GM13976 (cell line): ENCODE data around the gene SRRM4.

Experiments used
- DNase-seq: peaks from one replicate; pipeline ENCODE4 v3.0.0; 2012; ENCODE audit warnings: low spot score
- in situ Hi-C: fragments of 300-500 bp; cut with MboI; formaldehyde crosslinking; loops from one replicate; pipeline ENCODE4 v1.12.0; 2022; ENCODE audit warnings: low sequenced_read_pairs, mixed read lengths, inconsistent platforms; ENCODE audit not compliant: unreplicated experiment
- TF ChIP-seq, protein P1 (sequence below): IDR thresholded peaks from 2 replicates; pipeline ENCODE4 v1.5.1; 2012; ENCODE audit warnings: borderline replicate concordance, mild to moderate bottlenecking; ENCODE audit not compliant: insufficient read depth; ENCODE audit errors: extremely low read depth, missing control alignments, control extremely low read depth

SRRM4 gene

GRCh38 chr12:119154435-119154818 lies 173.1 kb downstream of the SRRM4 start:
- in situ Hi-C loops, result no loop called here
- DNase-seq, result no peak
- TF ChIP-seq, protein P1, sequence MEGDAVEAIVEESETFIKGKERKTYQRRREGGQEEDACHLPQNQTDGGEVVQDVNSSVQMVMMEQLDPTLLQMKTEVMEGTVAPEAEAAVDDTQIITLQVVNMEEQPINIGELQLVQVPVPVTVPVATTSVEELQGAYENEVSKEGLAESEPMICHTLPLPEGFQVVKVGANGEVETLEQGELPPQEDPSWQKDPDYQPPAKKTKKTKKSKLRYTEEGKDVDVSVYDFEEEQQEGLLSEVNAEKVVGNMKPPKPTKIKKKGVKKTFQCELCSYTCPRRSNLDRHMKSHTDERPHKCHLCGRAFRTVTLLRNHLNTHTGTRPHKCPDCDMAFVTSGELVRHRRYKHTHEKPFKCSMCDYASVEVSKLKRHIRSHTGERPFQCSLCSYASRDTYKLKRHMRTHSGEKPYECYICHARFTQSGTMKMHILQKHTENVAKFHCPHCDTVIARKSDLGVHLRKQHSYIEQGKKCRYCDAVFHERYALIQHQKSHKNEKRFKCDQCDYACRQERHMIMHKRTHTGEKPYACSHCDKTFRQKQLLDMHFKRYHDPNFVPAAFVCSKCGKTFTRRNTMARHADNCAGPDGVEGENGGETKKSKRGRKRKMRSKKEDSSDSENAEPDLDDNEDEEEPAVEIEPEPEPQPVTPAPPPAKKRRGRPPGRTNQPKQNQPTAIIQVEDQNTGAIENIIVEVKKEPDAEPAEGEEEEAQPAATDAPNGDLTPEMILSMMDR, result no peak

DNA sequence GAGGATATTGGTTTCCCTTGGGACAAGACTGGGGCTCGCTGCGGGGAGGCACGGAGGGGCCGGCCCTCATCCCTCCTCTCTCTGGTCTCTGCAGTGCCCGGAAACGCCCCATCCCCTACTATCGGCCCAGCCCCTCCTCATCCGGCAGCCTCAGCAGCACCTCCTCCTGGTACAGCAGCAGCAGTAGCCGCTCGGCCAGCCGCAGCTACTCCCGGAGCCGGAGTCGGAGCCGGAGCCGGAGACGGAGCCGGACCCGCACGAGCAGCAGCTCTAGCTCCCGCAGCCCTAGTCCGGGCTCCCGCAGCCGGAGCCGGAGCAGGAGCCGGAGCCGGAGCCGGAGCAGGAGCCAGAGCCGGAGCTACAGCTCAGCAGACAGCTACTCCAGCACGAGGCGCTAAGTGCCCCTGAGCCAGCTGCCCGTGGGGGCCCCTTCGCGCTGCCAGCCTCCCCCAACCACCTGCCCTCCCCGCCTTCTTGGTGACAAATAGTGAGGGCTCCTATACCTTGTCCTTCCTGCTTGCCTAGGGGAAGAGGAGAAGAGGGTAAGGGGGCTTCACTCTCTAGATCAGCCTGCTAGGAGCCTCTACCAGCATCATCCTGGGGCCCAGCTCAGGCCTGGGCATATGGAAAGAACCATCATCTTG lies 175.2 kb downstream of the SRRM4 start:
- in situ Hi-C loops, result no loop called here
- DNase-seq, result no peak

DNA sequence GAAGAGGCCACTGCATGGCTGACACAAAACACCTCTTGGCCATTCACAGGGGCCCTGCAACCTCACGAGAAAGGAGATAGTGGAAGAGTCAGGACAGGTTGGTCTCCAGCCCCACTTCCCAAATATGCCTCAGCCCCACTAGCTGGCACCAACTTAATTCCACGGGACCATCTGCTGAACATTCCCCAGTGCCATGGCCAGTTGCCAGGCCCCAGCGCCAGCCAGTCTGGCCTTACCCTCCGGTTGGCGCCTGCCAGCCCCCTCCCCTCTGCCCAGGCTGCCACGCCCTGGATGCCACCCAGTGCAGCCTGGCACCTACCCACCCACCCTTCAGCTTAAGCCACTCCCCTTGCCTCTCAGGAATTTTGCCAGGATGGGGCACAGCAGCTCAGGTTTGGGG lies 176.2 kb downstream of the SRRM4 start:
- in situ Hi-C loops, result no loop called here

More for the DNA sequence above, 175.2 kb downstream of the SRRM4 start:
- TF ChIP-seq, protein P1, result no peak

GRCh38 chr12:119157978-119158377 lies 176.6 kb downstream of the SRRM4 start:
- in situ Hi-C loops, result no loop called here
- no peak for DNase-seq
- TF ChIP-seq, protein P1, result no peak

More for the DNA sequence above, 176.2 kb downstream of the SRRM4 start:
- no peak for DNase-seq
- TF ChIP-seq, protein P1, result no peak

GRCh38 chr12:119158402-119158801 lies 177.1 kb downstream of the SRRM4 start:
- no peak for DNase-seq
- in situ Hi-C loops, result no loop called here
- TF ChIP-seq, protein P1, result no peak

GRCh38 chr12:119159844-119160243 lies 178.5 kb downstream of the SRRM4 start:
- no peak for DNase-seq

More at GRCh38 chr12:119159844-119160243, 178.5 kb downstream of the SRRM4 start:
- TF ChIP-seq, protein P1, result no peak
- in situ Hi-C loops, result no loop called here
